Measurements from ENCODE around the gene MARK3.

The MARK3 gene

DNA sequence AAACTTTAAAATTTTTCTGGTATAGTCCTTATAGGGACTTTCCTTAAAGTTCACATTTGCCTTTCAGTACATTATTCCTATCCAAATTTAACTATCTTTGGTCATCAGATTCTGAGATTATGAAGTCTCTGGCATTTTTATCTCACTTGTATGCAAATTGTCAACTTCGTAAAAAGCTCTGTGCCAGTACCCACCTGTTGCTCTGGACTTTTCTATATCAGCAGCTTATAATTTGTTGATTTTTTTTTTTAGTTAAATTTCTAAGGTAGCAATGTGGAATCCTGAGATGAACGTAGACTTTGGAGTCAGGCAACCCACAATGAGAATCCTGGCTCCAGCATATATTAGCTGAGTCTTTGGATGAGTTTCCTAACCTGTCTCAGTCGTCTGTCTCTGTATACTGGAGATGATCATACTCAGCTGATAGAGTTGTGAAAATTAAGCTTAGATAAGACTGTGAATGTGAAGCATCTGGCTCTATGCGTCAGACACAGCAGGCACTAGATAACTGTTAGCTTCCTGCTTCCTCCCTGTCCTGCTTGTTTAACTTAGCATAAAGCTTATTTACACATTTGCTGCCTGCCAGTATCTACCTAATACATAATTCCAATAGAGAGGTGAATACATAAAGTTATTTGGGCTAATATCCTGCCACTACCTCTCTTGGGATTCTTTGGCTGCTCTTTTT is 59.8 kb downstream of the MARK3 start:
- H3K4me3 ChIP-seq (ENCODE audit: low read depth, low read length) = no peak overlapping the region
- no peak for TF ChIP-seq CTCF (IDR thresholded peaks at IDR 0.05; ENCODE audit: low read depth, low read length)
- in situ Hi-C loops (cut with HindIII; ENCODE audit: low sequenced_read_pairs) = no loop called here
- peak; percentile 61 for DNase-seq (ENCODE audit: low read depth, low spot score)

DNA sequence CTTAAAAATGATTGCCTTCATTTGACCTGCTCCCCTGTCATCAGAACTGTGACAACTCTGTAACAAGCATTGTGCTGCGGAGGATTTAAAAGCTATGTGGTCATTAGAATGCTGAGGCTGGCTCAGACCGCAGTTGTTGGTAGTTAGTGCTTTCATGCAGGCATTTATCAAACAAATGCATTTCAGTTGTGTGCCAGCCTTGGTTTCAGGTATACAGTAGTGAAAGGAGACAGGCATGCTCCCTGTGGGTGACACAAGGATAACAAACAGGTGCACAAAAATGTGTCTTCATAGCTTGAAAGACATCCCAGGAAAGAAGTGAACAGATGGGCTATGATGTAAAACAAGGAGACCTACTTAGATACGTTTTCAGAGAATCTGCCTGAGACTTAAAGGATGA is 60.6 kb downstream of the MARK3 start:
- in situ Hi-C loops (cut with HindIII; ENCODE audit: low sequenced_read_pairs) = no loop called here
- DNase-seq (ENCODE audit: low read depth, low spot score) = no peak
- no peak overlapping the region for H3K4me3 ChIP-seq (ENCODE audit: low read depth, low read length)
- no peak for TF ChIP-seq CTCF (IDR thresholded peaks at IDR 0.05; ENCODE audit: low read depth, low read length)

- TF ChIP-seq CTCF (IDR thresholded peaks at IDR 0.05; ENCODE audit: low read depth, low read length) = no peak
- in situ Hi-C loops (cut with HindIII; ENCODE audit: low sequenced_read_pairs) = no loop called here
- no peak overlapping the region for H3K4me3 ChIP-seq (ENCODE audit: low read depth, low read length)
- DNase-seq (ENCODE audit: low read depth, low spot score) = no peak
These were observed 62.9 kb downstream of the MARK3 start for GRCh38 chr14:103448097-103448496.

- in situ Hi-C loops (cut with HindIII; ENCODE audit: low sequenced_read_pairs) = no loop called here
These were observed 64.5 kb downstream of the MARK3 start for GRCh38 chr14:103449634-103450161.

GRCh38 chr14:103450416-103450815 is 65.2 kb downstream of the MARK3 start:
- in situ Hi-C loops (cut with HindIII; ENCODE audit: low sequenced_read_pairs) = no loop called here
- H3K4me3 ChIP-seq (ENCODE audit: low read depth, low read length) = no peak overlapping the region
- no peak for DNase-seq (ENCODE audit: low read depth, low spot score)
- no peak for TF ChIP-seq CTCF (IDR thresholded peaks at IDR 0.05; ENCODE audit: low read depth, low read length)

More at GRCh38 chr14:103449634-103450161, 64.5 kb downstream of the MARK3 start:
- no peak for TF ChIP-seq CTCF (IDR thresholded peaks at IDR 0.05; ENCODE audit: low read depth, low read length)
- H3K4me3 ChIP-seq (ENCODE audit: low read depth, low read length) = no peak overlapping the region
- DNase-seq (ENCODE audit: low read depth, low spot score) = no peak

- no peak for DNase-seq (ENCODE audit: low read depth, low spot score)
- H3K4me3 ChIP-seq (ENCODE audit: low read depth, low read length) = no peak overlapping the region
- no peak for TF ChIP-seq CTCF (IDR thresholded peaks at IDR 0.05; ENCODE audit: low read depth, low read length)
- in situ Hi-C loops (cut with HindIII; ENCODE audit: low sequenced_read_pairs) = no loop called here
These were observed 66.2 kb downstream of the MARK3 start for GRCh38 chr14:103451401-103451800.
